ENCODE measurements around the gene GGA2.

GGA2 gene

GRCh38 chr16:23528644-23529310 is 18.5 kb upstream of the GGA2 start:
- no peak for DNase-seq
- H3K27me3 ChIP-seq: no peaks in the 10 kb centered on the region
- H3K36me3 ChIP-seq: peaks cover 63% of the 10 kb centered on the region
- H3K4me3 ChIP-seq (ENCODE audit: low read depth, low read length): no peak overlapping the region
- no peaks in the 10 kb centered on the region for H3K9me3 ChIP-seq
- no peak for TF ChIP-seq CTCF (IDR thresholded peaks at IDR 0.05; ENCODE audit: low read depth, low read length)
- H3K4me1 ChIP-seq: no peaks in the 10 kb centered on the region; the same call in 1 of the 2 replicates

GRCh38 chr16:23527961-23528643 is 17.8 kb upstream of the GGA2 start:
- no peak overlapping the region for H3K4me3 ChIP-seq (ENCODE audit: low read depth, low read length)

GRCh38 chr16:23524886-23525285 is 14.6 kb upstream of the GGA2 start:
- Histone ChIP-seq H3K36me3 (peaks cover 50% of the 10 kb centered on the region), H3K9me3 (no peaks in the 10 kb centered on the region), H3K4me3 (ENCODE audit: low read depth, low read length) (no peak overlapping the region), H3K27me3 (no peaks in the 10 kb centered on the region), H3K4me1 (no peaks in the 10 kb centered on the region; the same call in 1 of the 2 replicates)
- no peak for DNase-seq
- no peak for TF ChIP-seq CTCF (IDR thresholded peaks at IDR 0.05; ENCODE audit: low read depth, low read length)

More at GRCh38 chr16:23527961-23528643, 17.8 kb upstream of the GGA2 start:
- Histone ChIP-seq H3K9me3 (no peaks in the 10 kb centered on the region), H3K4me1 (no peaks in the 10 kb centered on the region; the same call in 1 of the 2 replicates), H3K27me3 (no peaks in the 10 kb centered on the region), H3K36me3 (peaks cover 62% of the 10 kb centered on the region)
- DNase-seq: no peak
- no peak for TF ChIP-seq CTCF (IDR thresholded peaks at IDR 0.05; ENCODE audit: low read depth, low read length)

GRCh38 chr16:23523876-23524385 is 13.6 kb upstream of the GGA2 start:
- H3K4me3 ChIP-seq (ENCODE audit: low read depth, low read length): no peak overlapping the region
- no peak for TF ChIP-seq CTCF (IDR thresholded peaks at IDR 0.05; ENCODE audit: low read depth, low read length)
- H3K36me3 ChIP-seq: peaks cover 50% of the 10 kb centered on the region
- no peaks in the 10 kb centered on the region for H3K27me3 ChIP-seq
- no peaks in the 10 kb centered on the region for H3K9me3 ChIP-seq
- DNase-seq: no peak
- H3K4me1 ChIP-seq: peaks cover 2% of the 10 kb centered on the region; the same call in 1 of the 2 replicates

GRCh38 chr16:23523321-23523720 is 13.0 kb upstream of the GGA2 start:
- Histone ChIP-seq H3K4me3 (ENCODE audit: low read depth, low read length) (no peak overlapping the region), H3K4me1 (peaks cover 5% of the 10 kb centered on the region; the same call in 1 of the 2 replicates), H3K36me3 (peaks cover 44% of the 10 kb centered on the region), H3K27me3 (no peaks in the 10 kb centered on the region), H3K9me3 (no peaks in the 10 kb centered on the region)
- DNase-seq: no peak
- no peak for TF ChIP-seq CTCF (IDR thresholded peaks at IDR 0.05; ENCODE audit: low read depth, low read length)

GRCh38 chr16:23521965-23522364 is 11.7 kb upstream of the GGA2 start:
- no peak for DNase-seq
- no peak overlapping the region for H3K4me3 ChIP-seq (ENCODE audit: low read depth, low read length)
- no peaks in the 10 kb centered on the region for H3K9me3 ChIP-seq
- H3K36me3 ChIP-seq: peaks cover 38% of the 10 kb centered on the region
- no peaks in the 10 kb centered on the region for H3K27me3 ChIP-seq
- TF ChIP-seq CTCF (IDR thresholded peaks at IDR 0.05; ENCODE audit: low read depth, low read length): no peak
- H3K4me1 ChIP-seq: peaks cover 5% of the 10 kb centered on the region; the same call in 1 of the 2 replicates

All from BE2C (cell line).